Measurements from ENCODE around the gene GSTM5.

The GSTM5 gene

DNA sequence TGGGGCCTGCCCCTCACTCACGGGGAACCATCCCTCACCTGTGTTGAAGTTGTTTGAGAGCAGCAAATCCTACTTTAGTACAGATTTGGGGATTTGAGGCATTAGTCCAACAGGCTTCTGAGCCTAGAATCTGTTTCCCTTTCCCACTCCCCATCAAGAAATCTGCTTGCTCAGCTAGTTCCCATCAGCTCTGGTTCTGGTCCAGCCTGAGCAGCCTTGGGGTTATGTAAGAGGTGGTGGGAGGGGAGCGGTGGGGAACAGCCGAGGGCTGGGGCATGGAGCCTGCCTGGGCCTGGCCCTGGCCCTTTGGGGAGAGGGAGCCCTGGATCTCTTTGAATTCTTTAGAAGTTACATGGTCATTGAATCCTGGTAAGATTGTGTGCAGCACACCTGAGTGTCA, 4.1 kb downstream of the GSTM5 start:
- H3K27ac ChIP-seq, result no peak overlapping the region
- TF ChIP-seq, protein P1, sequence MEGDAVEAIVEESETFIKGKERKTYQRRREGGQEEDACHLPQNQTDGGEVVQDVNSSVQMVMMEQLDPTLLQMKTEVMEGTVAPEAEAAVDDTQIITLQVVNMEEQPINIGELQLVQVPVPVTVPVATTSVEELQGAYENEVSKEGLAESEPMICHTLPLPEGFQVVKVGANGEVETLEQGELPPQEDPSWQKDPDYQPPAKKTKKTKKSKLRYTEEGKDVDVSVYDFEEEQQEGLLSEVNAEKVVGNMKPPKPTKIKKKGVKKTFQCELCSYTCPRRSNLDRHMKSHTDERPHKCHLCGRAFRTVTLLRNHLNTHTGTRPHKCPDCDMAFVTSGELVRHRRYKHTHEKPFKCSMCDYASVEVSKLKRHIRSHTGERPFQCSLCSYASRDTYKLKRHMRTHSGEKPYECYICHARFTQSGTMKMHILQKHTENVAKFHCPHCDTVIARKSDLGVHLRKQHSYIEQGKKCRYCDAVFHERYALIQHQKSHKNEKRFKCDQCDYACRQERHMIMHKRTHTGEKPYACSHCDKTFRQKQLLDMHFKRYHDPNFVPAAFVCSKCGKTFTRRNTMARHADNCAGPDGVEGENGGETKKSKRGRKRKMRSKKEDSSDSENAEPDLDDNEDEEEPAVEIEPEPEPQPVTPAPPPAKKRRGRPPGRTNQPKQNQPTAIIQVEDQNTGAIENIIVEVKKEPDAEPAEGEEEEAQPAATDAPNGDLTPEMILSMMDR (conservative IDR thresholded peaks at IDR 0.05), result no peak

DNA sequence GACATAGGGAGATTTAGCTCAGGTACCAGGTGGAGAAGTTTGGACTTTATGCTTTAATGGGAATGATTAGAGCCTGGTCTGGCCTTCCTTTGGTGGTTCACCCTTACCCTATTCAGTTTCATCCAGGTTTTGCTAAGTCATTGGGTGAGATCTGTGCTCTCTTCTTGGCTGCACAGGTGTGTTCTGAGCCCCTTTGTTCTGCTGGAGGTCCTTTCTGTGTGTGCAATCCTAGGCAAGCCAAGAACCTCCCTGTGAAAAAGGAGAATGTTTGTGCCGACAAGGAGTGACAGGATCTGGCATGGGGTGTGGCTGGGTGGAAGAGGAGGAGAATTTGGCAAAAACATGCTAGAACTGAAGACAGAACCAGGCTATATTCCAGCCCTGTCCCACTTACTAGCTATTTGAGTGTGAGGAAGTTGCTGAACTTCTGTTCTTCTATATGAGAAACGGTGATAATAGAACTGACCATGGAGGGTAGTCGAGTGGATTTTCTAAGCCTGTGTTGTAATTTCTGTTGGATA, 4.6 kb downstream of the GSTM5 start:
- TF ChIP-seq, protein P1 (conservative IDR thresholded peaks at IDR 0.05), result no peak
- no peak overlapping the region for H3K27ac ChIP-seq

DNA sequence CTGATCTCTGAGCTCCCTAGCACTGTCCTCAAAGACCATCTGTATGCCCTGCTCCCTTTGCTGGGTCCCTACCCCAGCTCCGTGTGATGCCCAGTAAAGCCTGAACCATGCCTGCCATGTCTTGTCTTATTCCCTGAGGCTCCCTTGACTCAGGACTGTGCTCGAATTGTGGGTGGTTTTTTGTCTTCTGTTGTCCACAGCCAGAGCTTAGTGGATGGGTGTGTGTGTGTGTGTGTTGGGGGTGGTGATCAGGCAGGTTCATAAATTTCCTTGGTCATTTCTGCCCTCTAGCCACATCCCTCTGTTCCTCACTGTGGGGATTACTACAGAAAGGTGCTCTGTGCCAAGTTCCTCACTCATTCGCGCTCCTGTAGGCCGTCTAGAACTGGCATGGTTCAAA, 5.7 kb downstream of the GSTM5 start:
- TF ChIP-seq, protein P1 (conservative IDR thresholded peaks at IDR 0.05), result no peak
- H3K27ac ChIP-seq, result no peak overlapping the region

DNA sequence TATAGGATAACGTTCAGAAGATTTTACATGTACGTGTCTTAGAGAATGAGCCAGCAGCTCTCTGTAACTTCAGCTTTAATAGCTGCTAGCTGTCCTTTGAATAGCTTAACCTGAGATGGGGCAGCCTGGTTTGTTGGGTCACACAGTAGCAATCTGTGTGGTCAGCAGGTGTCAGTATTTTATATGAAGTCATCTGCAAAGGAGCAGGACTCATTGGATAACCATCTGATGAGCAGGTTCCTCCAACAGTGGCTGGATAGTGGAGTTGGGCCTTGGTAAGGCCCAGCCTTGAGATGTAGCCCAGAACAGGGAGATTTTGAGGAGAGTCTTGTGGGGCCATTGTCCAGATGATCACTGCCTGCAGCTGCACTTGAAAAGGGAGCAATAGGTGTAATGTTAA, 6.4 kb downstream of the GSTM5 start:
- TF ChIP-seq, protein P1 (conservative IDR thresholded peaks at IDR 0.05), result no peak; the same call in 1 of the 2 replicates
- no peak overlapping the region for H3K27ac ChIP-seq

DNA sequence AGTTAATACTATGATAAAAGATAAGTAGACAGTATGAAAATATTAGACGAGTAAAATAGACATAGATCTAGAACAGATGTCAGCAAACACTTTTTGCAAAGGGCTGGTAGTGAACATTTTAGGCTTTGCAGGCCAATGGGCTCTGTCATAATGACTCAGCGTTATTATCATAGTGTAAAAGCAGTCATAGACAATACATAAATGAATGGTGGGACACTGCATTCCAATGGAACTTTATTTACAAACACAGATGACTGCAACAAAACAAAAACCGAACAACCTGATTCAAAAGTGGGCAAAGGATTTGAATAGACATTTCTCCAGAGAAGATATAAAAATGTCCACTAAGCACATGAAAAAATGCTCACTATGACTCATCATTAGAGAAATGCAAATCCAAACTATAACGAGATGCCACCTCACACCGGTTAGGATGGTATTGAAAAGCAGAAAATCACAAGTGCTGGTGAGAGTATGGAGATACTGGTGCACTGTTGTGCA, 7.3 kb downstream of the GSTM5 start:
- TF ChIP-seq, protein P1 (conservative IDR thresholded peaks at IDR 0.05), result no peak
- no peak overlapping the region for H3K27ac ChIP-seq

DNA sequence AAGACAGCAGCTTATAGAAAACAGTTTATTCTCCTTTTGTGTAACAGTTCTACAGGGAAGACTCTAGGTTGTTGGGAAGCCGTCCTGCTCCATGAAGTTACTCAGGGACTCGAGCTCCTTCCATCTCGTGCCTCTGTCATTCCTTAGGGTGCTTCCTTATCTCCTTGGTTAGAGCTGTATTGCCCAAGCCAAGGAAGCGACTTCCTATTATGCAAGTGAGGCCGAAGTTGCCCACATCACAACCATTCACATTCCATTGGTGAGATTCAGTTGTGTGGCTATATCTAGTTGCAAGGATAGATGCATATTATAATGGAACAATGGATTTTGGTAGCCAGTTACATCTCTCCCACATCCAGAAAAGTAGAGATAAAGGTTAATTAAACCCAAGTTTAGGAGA, 9.0 kb downstream of the GSTM5 start:
- no peak overlapping the region for H3K27ac ChIP-seq
- TF ChIP-seq, protein P1 (conservative IDR thresholded peaks at IDR 0.05), result no peak

DNA sequence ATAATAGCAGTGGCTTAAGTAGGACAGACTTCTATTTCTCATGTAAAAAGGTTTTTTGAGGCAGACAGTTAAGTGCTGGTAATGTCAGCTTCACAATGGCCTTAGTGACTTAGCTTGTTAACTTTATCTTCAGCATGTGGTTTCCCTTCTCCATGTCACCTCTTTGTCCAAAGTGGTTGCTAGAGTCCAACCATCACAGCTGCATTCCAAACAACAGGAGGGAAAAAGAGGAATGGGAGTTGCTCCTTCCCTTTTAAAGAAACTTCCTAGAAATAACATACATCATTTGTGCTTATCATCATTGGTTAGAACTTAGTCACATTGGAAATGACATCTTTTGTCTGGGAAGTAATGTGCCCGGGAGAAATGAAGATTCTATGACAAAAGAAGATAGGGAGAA, 9.9 kb downstream of the GSTM5 start:
- no peak overlapping the region for H3K27ac ChIP-seq

More for the DNA sequence above, 9.9 kb downstream of the GSTM5 start:
- TF ChIP-seq, protein P1 (conservative IDR thresholded peaks at IDR 0.05), result no peak
